ENCODE results near the gene EDC4. TPM values are rescaled to one million over a fixed set of nuclear protein-coding genes. Genes with fewer than 3 reads are reported as not detected.

EDC4 gene
- total and polyA plus RNA-seq, 2 of the 8 experiments (the other 6 are each of a cell fraction or from before 2014, with no cell fraction given): 58.5 to 72.7 TPM

DNA sequence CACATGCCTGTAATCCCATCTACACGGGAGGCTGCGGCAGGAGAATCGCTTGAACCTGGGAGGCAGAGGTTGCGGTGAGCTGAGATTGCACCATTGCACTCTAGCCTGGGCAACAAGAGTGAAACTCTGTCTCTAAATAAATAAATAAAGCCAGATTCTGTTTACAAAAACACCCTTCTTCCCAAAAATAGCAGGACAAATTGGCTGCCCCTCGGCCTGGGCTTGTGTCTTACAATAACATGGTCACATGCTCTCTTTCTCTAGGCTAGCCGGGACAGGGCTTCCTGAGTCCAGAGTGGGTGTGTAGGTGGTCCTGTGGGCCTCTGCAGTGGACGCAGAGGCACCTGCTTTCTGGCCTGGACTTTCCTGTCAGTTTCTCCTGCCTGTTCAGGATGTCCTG, 3.2 kb upstream of the EDC4 start:
- no peak overlapping the region for H4K5ac ChIP-seq (ENCODE audit: insufficient read length, low read depth, low read length)
- H4K91ac ChIP-seq (replicated peaks; ENCODE audit: insufficient read length, low read length): no peak overlapping the region
- no peak overlapping the region for H3K4me2 ChIP-seq (ENCODE audit: insufficient read depth in 1 of 2, low read depth in 2 of 2, low read length in 2 of 2)
- no peak overlapping the region for H3K4ac ChIP-seq (replicated peaks; ENCODE audit: insufficient read length, low read depth, low read length)
- no peak overlapping the region for H2BK20ac ChIP-seq (ENCODE audit: low read length)
- H3K79me2 ChIP-seq (ENCODE audit: control insufficient read depth in 1 of 2, insufficient read depth in 2 of 2, low read length in 2 of 2): peaks cover 3 to 14% of the 10 kb centered on the region in 2 experiments; a peak in 3 of 4 replicates
- H3K23me2 ChIP-seq (ENCODE audit: low read depth, low read length): peaks cover 2% of the 10 kb centered on the region; the same call in 1 of the 2 replicates
- H2BK12ac ChIP-seq (ENCODE audit: low read depth, low read length): no peak overlapping the region
- no peak overlapping the region for H2BK5ac ChIP-seq (ENCODE audit: low read depth, low read length)
- POLR2A ChIA-PET (ENCODE audit: partially characterized antibody): interaction anchor here (1.3 kb wide), 1 partner anchor 9 kb away, joined by 7 read pairs; no protein-coding TSS in a partner anchor
- TF ChIP-seq ASH2L (IDR thresholded peaks at IDR 0.05; ENCODE audit: low read length) (no peak), SIX5 (IDR thresholded peaks at IDR 0.05; ENCODE audit: low read depth, low read length) (no peak), CBX8 (IDR thresholded peaks at IDR 0.05; ENCODE audit: borderline replicate concordance, low read depth, low read length) (no peak), SP2 (IDR thresholded peaks at IDR 0.05; ENCODE audit: low read length) (no peak)
- H3K79me1 ChIP-seq (ENCODE audit: low read depth, low read length): peaks cover 7% of the 10 kb centered on the region
- no peak for DNase-seq (ENCODE audit: low read depth in 1 of 2, low spot score in 2 of 2)
- H3K4me3 ChIP-seq (ENCODE audit: extremely low read depth in 1 of 4, insufficient read depth in 2 of 4, low read depth in 3 of 4, low read length in 4 of 4): no peak overlapping the region
- no peak overlapping the region for H2BK120ac ChIP-seq (replicated peaks; ENCODE audit: low read depth, low read length)
- no peak overlapping the region for H3K9ac ChIP-seq (replicated peaks in 1 of 4; ENCODE audit: extremely low read depth in 1 of 4, low read depth in 3 of 4, low read length in 3 of 4)
- H3K9me3 ChIP-seq (ENCODE audit: insufficient read depth in 2 of 2, low read depth in 1 of 2, low read length in 1 of 2): no peaks in the 10 kb centered on the region
- no peak overlapping the region for H2AK5ac ChIP-seq (ENCODE audit: low read depth, low read length)
- H3K36me3 ChIP-seq (ENCODE audit: control insufficient read depth in 2 of 4, insufficient read depth in 4 of 4, low read length in 3 of 4): peaks cover 14 to 50% (median 28%) of the 10 kb centered on the region in 4 experiments
- no peak overlapping the region for H3K18ac ChIP-seq (ENCODE audit: extremely low read depth, low read length)
- H3K27me3 ChIP-seq (replicated peaks in 1 of 4; ENCODE audit: control insufficient read depth in 3 of 4, extremely low read depth in 1 of 4, insufficient read depth in 3 of 4, low read length in 3 of 4): no peaks in the 10 kb centered on the region
- peaks cover 10% of the 10 kb centered on the region in 2 experiments for H4K20me1 ChIP-seq (replicated peaks in 1 of 2; ENCODE audit: control insufficient read depth in 1 of 2, insufficient read depth in 2 of 2, low read length in 2 of 2)
- H3K23ac ChIP-seq (ENCODE audit: insufficient read length): no peak overlapping the region
- no peak overlapping the region for H4K8ac ChIP-seq (ENCODE audit: extremely low read depth, insufficient read depth, low read length)
- no peak overlapping the region for H2BK15ac ChIP-seq (ENCODE audit: low read length)
- CTCF ChIA-PET (ENCODE audit: partially characterized antibody): interaction anchor here (0.7 to 12.2 kb wide), 6 partner anchors 22 to 197 kb away, joined by 3 to 123 read pairs (median 4); partner anchors contain the start of genes CENPT, CTRL and NUTF2
- no peak for FAIRE-seq
- no peak overlapping the region for H3K14ac ChIP-seq (ENCODE audit: insufficient read length)
- no peak overlapping the region for H3K27ac ChIP-seq (ENCODE audit: low read depth, low read length)
- H3K56ac ChIP-seq (replicated peaks; ENCODE audit: insufficient read length, low read depth, low read length): no peak overlapping the region
- H3K4me1 ChIP-seq (replicated peaks in 1 of 4; ENCODE audit: control insufficient read depth in 3 of 4, insufficient read depth in 4 of 4, low read length in 3 of 4): peaks cover 0 to 7% (median 3%) of the 10 kb centered on the region in 4 experiments; a peak in 3 of 7 replicates
- WGBS, 2 experiments (ENCODE audit: extremely low coverage in 1 of 2, insufficient coverage in 1 of 2, insufficient read length in 1 of 2, insufficient replicate concordance in 2 of 2, low coverage in 1 of 2, low lambda C conversion rate in 2 of 2, missing lambda C conversion rate in 1 of 2): 92% methylated on average over 7 of the region's 7 CpGs; no CpG with 5 or more reads in 1 of the 2 experiments
- no peak overlapping the region for H2AFZ ChIP-seq (ENCODE audit: low read length)

All from H1 (cell line).